SK-N-SH (cell line): ENCODE results near the gene MAPKAP1.

Experiments
- CHD2 ChIP-seq: fragments of 150-350 bp; IDR thresholded peaks from 2 replicates; pipeline ENCODE4 v1.6.1; 2018; ENCODE audit warnings: low read length; ENCODE audit not compliant: partially characterized antibody
- CTCF ChIP-seq: fragments of 200-600 bp; sonication (generic); IDR thresholded peaks from 2 replicates; pipeline ENCODE4 v1.6.1; 2017; ENCODE audit warnings: antibody characterized with exemption, mild to moderate bottlenecking, moderate library complexity
- EP300 ChIP-seq, 2 experiments: IDR thresholded peaks; 2 replicates each; pipeline versions ENCODE4 v1.4.0 to v1.6.1; 2012; ENCODE audit warnings: borderline replicate concordance in 1 of 2, low read depth in 1 of 2, low read length in 1 of 2
- FOXJ3 ChIP-seq: sonication (generic); formaldehyde crosslinking; IDR thresholded peaks from 2 replicates; pipeline ENCODE4 v1.5.1; 2020; ENCODE audit warnings: mild to moderate bottlenecking, missing genetic modification reagents
- GATA2 ChIP-seq: sonication (generic); formaldehyde crosslinking; IDR thresholded peaks from 2 replicates; pipeline ENCODE4 v1.5.0; 2020; ENCODE audit warnings: mild to moderate bottlenecking, missing genetic modification reagents
- JUND ChIP-seq: IDR thresholded peaks from 2 replicates; pipeline ENCODE4 v1.4.0; 2012
- MXI1 ChIP-seq: IDR thresholded peaks from 2 replicates; pipeline ENCODE4 v1.6.1; 2012; ENCODE audit warnings: mild to moderate bottlenecking, low read depth, low read length, improper control_type of control experiment
- NFIC ChIP-seq: IDR thresholded peaks from 2 replicates; pipeline ENCODE4 v1.4.0; 2012; ENCODE audit warnings: borderline replicate concordance
- POLR2AphosphoS5 ChIP-seq: IDR thresholded peaks from 2 replicates; pipeline ENCODE4 v1.6.1; 2012; ENCODE audit warnings: low read depth, low read length
- RAD21 ChIP-seq: IDR thresholded peaks from 2 replicates; pipeline ENCODE4 v1.6.1; 2012; ENCODE audit warnings: mild to moderate bottlenecking, low read length
- REST ChIP-seq: IDR thresholded peaks from 2 replicates; pipeline ENCODE4 v1.6.1; 2012; ENCODE audit warnings: mild to moderate bottlenecking, low read depth, low read length, moderate library complexity
- SIN3A ChIP-seq: IDR thresholded peaks from 2 replicates; pipeline ENCODE4 v1.6.1; 2012; ENCODE audit warnings: low read depth, mild to moderate bottlenecking, low read length, moderate library complexity, borderline replicate concordance
- USF2 ChIP-seq: fragments of 150-350 bp; IDR thresholded peaks from 2 replicates; pipeline ENCODE4 v1.6.1; 2017; ENCODE audit warnings: antibody characterized with exemption, low read length, low read depth, borderline replicate concordance
- YY1 ChIP-seq: IDR thresholded peaks from 2 replicates; pipeline ENCODE4 v1.4.0; 2012; ENCODE audit warnings: low read depth, mild to moderate bottlenecking

- TF ChIP-seq REST (no peak), SIN3A (no peak), JUND (no peak), RAD21 (no peak), POLR2AphosphoS5 (no peak), FOXJ3 (CRISPR knock-in tag) (no peak), CTCF (no peak), CHD2 (no peak), EP300 (IDR thresholded peaks at IDR 0.05; ENCODE audit: borderline replicate concordance in 1 of 2, low read depth in 1 of 2, low read length in 1 of 2) (no peak), YY1 (no peak), MXI1 (no peak), NFIC (no peak), USF2 (no peak), GATA2 (CRISPR knock-in tag) (no peak)
Observed at GRCh38 chr9:125594223-125594610, 112.8 kb downstream of the MAPKAP1 start.
